Measurements from ENCODE around the gene CER1.

DNA sequence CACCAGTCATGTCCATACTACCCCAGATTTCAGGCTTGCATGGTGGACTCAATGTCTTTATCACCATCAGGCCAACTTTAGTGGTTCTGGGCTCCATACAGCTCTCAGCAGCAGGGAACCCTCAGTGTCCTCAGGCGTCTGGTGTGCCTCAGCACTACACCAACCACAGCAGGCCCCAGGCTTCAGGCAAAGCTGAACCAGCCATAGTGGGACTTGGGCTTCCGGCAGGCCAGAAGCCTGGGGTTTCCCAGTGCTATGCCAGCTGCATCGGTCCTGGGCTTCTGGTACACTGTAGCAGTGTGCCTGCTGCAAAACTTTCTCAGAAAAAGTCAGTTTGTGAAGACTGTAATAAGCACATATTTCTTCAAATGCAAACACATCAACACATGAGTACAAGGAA is 18.3 kb downstream of the CER1 start:
- TF ChIP-seq, protein P1, sequence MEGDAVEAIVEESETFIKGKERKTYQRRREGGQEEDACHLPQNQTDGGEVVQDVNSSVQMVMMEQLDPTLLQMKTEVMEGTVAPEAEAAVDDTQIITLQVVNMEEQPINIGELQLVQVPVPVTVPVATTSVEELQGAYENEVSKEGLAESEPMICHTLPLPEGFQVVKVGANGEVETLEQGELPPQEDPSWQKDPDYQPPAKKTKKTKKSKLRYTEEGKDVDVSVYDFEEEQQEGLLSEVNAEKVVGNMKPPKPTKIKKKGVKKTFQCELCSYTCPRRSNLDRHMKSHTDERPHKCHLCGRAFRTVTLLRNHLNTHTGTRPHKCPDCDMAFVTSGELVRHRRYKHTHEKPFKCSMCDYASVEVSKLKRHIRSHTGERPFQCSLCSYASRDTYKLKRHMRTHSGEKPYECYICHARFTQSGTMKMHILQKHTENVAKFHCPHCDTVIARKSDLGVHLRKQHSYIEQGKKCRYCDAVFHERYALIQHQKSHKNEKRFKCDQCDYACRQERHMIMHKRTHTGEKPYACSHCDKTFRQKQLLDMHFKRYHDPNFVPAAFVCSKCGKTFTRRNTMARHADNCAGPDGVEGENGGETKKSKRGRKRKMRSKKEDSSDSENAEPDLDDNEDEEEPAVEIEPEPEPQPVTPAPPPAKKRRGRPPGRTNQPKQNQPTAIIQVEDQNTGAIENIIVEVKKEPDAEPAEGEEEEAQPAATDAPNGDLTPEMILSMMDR (conservative IDR thresholded peaks at IDR 0.05; ENCODE audit: low read depth, low read length), result no peak
- no peak for TF ChIP-seq EZH2 (IDR thresholded peaks at IDR 0.05; ENCODE audit: low read length, unreplicated experiment)
- TF ChIP-seq EZH2phosphoT487 (IDR thresholded peaks at IDR 0.05; ENCODE audit: borderline replicate concordance, low read length), result no peak
